Lower leg skin (tissue), 4 donors: Measurements from ENCODE around the gene VEGFD. TPM values are rescaled to one million over a fixed set of nuclear protein-coding genes. Genes with fewer than 3 reads are reported as not detected.

ENCODE experiments used
- DNase-seq, 2 donors: peaks; one replicate each; pipeline ENCODE4 v3.0.0-alpha.2; 2019; ENCODE audit warnings: low spot score in 2 of 2
- H3K4me3 ChIP-seq: fragments of 200-600 bp; sonication (generic); 2 replicates; pipeline ENCODE4 v1.5.1; 2017; ENCODE audit warnings: mild to moderate bottlenecking, low read depth; ENCODE audit not compliant: poor library complexity, severe bottlenecking
- POLR2A ChIP-seq, 2 donors: fragments of 450-650 bp; IDR thresholded peaks; one replicate each; pipeline ENCODE4 v1.6.1; 2016 to 2017; ENCODE audit warnings: antibody characterized with exemption in 2 of 2, mild to moderate bottlenecking in 1 of 2, moderate library complexity in 1 of 2
- WGBS, 2 donors: methylation state at CpG; one replicate each; pipeline ENCODE4 v1.1.5; 2018; 5-methylcytosine and 5-hydroxymethylcytosine counted together
- intact Hi-C: fragments of 100-400 bp; cut with DNase I; formaldehyde crosslinking; loops from one replicate; pipeline ENCODE4 v1.15.0; 2023; ENCODE audit warnings: low total_unique reads
- total RNA-seq, 4 donors: library from RNA; depleted of rRNA; stranded (reverse); fragments of >200 nt; gene quantifications; one replicate each; pipeline ENCODE4 v1.1.0, GENCODE V29; 2016
- TF ChIP-seq, protein P1 (sequence below), 3 donors: fragments of 450-650 bp; IDR thresholded peaks; one replicate each; pipeline ENCODE4 v1.5.1; 2016; ENCODE audit warnings: antibody characterized with exemption in 3 of 3, mild to moderate bottlenecking in 3 of 3, moderate library complexity in 2 of 3

Gene VEGFD
- total RNA-seq, 4 donors from 2014 or later = 1.5 to 1.8 TPM; not detected in 2

DNA sequence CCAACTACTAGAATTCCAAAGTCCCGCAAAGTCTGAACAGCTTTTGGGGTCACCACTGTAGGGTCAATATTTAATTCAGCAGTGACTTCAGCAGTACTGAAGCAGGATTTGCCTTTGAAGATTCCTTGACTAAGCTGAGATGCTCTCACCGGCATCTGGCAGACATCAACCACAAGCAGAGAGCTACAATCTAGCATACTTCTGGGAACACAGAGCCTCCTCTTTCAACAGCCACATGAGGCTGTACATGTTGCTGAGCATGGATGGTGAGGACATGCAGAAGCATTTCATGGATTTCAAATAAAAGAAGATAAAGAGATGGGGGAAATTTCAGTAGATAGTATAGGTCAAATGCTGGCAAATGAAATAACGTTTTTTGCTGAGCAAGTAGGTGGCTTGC is 62.1 kb downstream of the VEGFD start:
- no peak for TF ChIP-seq POLR2A (IDR thresholded peaks at IDR 0.05)
- TF ChIP-seq, protein P1, sequence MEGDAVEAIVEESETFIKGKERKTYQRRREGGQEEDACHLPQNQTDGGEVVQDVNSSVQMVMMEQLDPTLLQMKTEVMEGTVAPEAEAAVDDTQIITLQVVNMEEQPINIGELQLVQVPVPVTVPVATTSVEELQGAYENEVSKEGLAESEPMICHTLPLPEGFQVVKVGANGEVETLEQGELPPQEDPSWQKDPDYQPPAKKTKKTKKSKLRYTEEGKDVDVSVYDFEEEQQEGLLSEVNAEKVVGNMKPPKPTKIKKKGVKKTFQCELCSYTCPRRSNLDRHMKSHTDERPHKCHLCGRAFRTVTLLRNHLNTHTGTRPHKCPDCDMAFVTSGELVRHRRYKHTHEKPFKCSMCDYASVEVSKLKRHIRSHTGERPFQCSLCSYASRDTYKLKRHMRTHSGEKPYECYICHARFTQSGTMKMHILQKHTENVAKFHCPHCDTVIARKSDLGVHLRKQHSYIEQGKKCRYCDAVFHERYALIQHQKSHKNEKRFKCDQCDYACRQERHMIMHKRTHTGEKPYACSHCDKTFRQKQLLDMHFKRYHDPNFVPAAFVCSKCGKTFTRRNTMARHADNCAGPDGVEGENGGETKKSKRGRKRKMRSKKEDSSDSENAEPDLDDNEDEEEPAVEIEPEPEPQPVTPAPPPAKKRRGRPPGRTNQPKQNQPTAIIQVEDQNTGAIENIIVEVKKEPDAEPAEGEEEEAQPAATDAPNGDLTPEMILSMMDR (IDR thresholded peaks at IDR 0.05) = no peak
- intact Hi-C loops = no loop called here
- WGBS, 2 donors = 65 to 89% methylated on average over 3 of the region's 3 CpGs
- H3K4me3 ChIP-seq = no peak overlapping the region
- DNase-seq = no peak

DNA sequence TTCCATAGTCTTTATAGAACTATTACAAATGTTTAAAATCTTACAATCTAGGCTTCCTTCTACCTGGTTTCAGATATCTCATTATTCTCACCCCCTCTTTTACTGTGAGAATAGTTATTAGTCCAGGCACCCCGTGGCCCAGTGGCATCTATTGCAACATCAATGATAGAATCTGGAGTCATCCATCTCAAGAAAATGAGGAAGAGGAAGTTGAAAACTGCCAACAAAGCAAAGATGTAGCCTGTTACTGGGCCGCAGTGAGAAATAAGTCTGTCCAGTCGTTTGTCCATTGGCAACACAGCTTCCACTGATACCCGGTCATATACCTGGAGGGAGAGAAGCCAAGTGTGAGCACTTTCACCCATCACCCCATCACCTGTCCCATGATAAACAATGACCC is 62.8 kb downstream of the VEGFD start:
- DNase-seq = no peak
- 67 to 80% methylated on average over 4 of the region's 4 CpGs for WGBS, 2 donors
- intact Hi-C loops = no loop called here
- H3K4me3 ChIP-seq = no peak overlapping the region
- TF ChIP-seq, protein P1 (IDR thresholded peaks at IDR 0.05) = no peak
- no peak for TF ChIP-seq POLR2A (IDR thresholded peaks at IDR 0.05)

DNA sequence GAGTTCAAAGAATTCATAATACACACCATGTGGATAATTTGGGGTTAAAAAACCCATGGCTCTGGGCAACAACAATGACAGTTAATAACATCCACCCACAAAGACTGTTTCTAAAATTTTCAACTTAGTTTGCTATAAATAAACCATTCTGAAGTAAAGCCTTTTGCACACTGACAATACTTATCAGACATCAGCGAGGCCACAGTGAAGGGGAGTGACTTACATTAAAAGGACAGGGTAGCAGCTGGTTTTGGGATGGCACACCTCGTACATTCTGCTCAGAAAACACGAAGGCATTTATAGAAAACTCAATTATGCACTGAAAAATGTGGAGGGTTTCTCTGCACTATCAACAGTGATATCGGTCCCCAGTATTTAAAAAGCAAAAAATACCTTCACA is 63.9 kb downstream of the VEGFD start:
- no peak for DNase-seq
- H3K4me3 ChIP-seq = no peak overlapping the region
- intact Hi-C loops = no loop called here
- TF ChIP-seq POLR2A (IDR thresholded peaks at IDR 0.05) = no peak
- TF ChIP-seq, protein P1 (IDR thresholded peaks at IDR 0.05) = no peak
- 68 to 76% methylated on average over 4 of the region's 4 CpGs for WGBS, 2 donors

DNA sequence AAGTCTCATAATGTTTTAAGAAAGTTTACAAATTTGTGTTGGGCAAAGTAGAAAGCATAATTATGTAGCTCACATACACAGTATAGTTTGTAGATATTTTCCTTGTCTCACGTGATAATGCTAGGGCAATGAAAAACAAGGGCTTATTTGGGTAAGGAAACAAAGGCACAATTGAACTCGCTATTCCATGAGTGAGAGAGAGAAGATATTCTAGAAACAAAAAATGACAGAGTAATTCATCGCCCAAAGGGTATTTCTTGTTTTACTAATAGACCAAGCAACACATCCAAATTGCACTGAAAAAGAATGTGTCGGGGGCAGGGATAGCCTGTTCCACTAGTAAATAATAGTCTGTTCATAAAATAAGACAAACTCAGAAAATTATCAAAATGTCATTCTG is 65.1 kb downstream of the VEGFD start:
- no peak overlapping the region for H3K4me3 ChIP-seq
- no peak for DNase-seq
- TF ChIP-seq POLR2A (IDR thresholded peaks at IDR 0.05) = no peak
- TF ChIP-seq, protein P1 (IDR thresholded peaks at IDR 0.05) = no peak
- 78 to 86% methylated on average over 4 of the region's 4 CpGs for WGBS, 2 donors
- intact Hi-C loops = no loop called here

DNA sequence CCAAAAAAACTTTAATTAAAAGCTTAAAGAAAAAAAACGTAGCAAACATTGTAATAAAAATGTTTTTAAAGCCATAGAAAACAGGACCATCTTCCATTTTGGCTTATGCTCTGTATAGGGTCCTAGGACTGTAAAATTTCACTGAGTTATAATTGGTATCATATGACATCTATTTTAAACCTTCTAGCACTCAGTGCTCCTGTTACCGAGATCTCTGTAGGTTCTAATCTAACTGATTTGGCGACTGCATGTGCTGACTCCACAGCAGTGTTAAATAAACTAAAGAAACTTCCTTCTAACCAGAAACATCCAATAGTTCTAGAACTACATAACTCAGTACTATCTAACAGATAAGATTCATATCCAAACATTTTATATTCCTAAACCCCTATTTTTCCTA is 68.7 kb downstream of the VEGFD start, which contains the start of gene ASB11:
Gene ASB11, minus strand, starts transcription at position 132 of the 400 bp plus-strand sequence. Its CDS starts 35 bp downstream, at position 97.
- no peak for DNase-seq
- WGBS, 2 donors = 35 to 44% methylated on average over 3 of the region's 3 CpGs
- no peak within 1 kb of the TSS for H3K4me3 ChIP-seq
- TF ChIP-seq, protein P1 (IDR thresholded peaks at IDR 0.05) = no peak
- no peak for TF ChIP-seq POLR2A (IDR thresholded peaks at IDR 0.05)
- intact Hi-C loops = no loop called here

DNA sequence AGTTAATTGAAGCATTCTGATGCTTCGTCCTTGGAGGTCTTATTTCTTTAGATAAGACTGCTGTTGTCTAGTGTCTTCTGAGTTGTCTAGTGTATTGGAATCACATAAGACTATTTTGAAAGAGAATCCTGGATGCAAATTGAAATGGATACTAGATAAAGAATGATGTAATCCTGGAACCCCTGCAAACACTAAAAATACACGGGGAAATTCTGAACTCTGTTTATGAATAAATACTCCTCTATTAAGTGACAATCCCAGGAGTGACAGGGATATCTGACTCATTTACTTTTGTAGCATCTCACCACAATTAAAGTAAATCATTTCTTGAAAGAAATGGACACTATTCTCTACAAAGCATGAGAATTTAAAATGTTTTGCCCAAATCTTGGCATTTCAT is 69.7 kb downstream of the VEGFD start:
- DNase-seq = no peak
- WGBS, 2 donors = 39 to 45% methylated on average over 2 of the region's 2 CpGs
- intact Hi-C loops = no loop called here
- TF ChIP-seq, protein P1 (IDR thresholded peaks at IDR 0.05) = no peak
- TF ChIP-seq POLR2A (IDR thresholded peaks at IDR 0.05) = no peak
- H3K4me3 ChIP-seq = no peak overlapping the region
